IPS-NIHi7 (cell line): Measurements from ENCODE around the gene AMOT.
A peak's percentile ranks its signal among the peaks of the same experiment; 100 is the strongest.

Experiments used
- DNase-seq: peaks from one replicate; pipeline ENCODE4 v3.0.0; 2012; ENCODE audit warnings: mixed read lengths; ENCODE audit errors: extremely low spot score

AMOT gene

DNA sequence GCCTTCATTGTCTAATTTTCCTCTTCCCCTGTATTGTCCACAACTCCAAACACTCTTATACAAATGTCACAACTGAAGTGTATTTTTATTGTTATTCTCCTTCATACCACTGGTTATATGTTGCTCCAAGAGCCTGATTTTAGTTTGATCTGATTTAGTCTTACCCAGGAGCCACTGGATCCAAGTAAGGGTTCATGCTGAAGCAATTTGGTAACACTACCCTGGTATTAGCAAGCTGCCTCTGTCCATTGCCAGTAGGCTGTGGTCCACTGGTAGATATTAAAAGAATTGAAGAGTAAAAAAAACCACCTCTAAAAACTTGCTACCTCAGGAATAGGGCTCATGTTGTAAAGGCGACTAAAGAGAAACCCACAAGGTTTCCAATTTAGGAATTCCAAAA, 41.2 kb downstream of the AMOT start:
- no peak for DNase-seq

DNA sequence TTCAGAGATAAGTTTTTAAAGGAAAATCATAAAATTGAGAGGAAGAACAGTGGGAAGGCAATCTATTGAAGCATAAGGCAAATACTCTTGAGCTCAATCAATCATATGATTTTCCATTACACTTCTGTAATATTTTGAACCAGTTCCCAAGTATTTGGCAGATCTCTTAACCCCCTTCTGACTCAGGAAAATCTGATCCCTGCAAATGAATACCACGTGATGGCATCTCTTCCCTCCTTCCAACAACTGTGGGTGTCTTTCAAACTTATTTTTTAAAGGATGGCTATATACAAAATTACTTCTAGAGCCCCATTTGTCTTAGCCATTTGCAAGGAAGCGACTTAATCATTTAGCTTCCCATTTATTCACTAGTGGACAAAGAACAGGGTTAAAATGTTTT, 41.9 kb downstream of the AMOT start:
- DNase-seq: no peak

DNA sequence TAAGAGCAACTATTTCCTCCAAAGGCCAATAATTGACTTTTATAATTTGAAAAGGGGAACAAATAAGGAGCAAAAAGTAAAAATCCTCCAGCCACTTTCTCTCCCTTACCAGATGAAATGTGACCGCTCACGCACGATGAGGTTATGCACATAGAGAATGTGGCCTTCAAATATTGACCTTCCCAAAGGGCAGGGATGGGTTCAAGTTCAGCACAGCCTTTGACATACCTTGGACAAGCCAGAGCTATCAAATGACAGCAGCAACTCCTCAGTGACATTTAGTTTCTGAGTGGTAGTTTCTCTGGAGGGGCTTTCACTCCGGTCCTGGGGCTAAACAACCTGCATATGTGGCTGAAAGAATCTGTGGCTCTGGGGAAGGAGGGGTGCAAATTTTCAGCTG, 50.7 kb downstream of the AMOT start:
- DNase-seq: no peak

DNA sequence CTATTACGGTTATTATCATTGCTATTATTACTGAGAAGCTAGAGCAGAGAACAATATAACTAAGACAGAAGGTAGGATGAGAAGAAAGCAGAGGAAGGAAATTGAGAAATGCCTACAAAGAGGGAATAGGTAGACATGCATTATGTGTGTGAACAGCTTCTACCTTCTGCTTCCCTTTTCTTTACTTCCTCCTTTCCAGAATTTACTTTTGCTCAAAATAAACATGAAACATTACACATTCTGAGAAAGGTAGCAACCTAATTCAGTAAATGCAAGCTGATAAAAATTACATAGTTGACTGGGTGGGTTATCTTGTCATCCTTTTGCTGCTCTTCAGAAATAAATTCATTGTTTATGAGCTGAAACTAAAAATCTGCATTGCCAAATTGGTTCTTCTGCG, 54.6 kb downstream of the AMOT start:
- no peak for DNase-seq

- DNase-seq: no peak
These were observed 55.3 kb downstream of the AMOT start for GRCh38 chrX:112785344-112785743.

GRCh38 chrX:112784692-112785091, 55.9 kb downstream of the AMOT start:
- no peak for DNase-seq

- no peak for DNase-seq
These were observed 61.5 kb downstream of the AMOT start for GRCh38 chrX:112779139-112779538.

- DNase-seq: no peak
These were observed 65.9 kb downstream of the AMOT start for GRCh38 chrX:112774651-112775293.

DNA sequence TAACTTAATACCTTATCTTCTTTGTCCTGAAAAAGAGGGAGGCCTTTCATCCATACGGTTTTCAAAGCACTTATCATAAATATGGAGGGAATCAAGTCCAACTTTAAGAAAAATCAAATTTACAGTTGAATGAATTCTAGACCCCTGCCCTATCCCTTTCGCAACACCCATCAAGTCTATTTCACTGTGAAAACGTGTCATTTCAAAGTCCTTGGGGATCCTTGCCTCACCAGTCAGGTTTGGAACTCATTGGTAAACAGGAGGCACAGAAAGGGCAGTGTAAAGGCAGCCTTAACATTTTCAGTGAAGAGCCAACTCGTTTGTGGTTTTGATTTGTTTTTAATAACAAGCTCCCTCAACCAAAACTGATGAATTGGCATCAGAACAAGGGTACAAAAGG, 66.5 kb downstream of the AMOT start:
- DNase-seq: no peak

- DNase-seq: no peak
These were observed 71.6 kb downstream of the AMOT start for GRCh38 chrX:112769034-112769433.

DNA sequence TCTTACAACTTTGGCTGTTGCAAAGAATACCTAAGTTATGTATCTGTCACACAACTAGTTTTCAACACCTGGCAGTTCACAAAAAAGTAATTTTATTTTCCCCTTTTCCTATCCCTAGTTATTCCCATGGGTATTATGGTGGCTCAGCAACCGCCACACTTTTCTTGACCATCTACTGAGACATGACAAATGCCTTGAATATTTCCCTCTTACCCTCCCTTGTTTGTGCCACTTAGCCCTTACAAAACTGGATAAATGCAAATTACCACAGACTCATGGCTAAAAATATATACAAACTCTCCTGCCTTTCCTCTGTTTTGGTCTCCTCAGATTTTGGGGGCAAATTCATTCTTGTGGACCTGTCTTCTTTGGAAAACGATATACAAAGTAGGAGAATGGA, 72.1 kb downstream of the AMOT start:
- DNase-seq: no peak

DNA sequence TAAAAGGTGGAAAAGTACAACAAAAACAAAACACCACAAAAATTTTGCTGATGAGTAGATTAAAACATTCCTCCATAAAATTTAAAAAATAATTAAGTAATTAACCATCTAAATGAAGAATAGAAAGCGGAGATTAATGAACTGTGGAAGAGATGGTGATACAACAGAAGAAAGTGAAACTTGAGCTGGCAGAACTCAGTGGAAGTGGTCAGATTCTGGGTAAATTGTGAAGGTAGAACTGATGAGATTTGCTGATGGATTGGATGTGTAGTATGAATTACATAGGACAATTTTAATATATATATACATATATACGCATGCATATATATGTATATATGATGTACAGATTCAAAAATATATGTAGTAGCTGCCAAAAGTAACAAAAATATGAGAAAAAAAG, 73.9 kb downstream of the AMOT start:
- DNase-seq: no peak

DNA sequence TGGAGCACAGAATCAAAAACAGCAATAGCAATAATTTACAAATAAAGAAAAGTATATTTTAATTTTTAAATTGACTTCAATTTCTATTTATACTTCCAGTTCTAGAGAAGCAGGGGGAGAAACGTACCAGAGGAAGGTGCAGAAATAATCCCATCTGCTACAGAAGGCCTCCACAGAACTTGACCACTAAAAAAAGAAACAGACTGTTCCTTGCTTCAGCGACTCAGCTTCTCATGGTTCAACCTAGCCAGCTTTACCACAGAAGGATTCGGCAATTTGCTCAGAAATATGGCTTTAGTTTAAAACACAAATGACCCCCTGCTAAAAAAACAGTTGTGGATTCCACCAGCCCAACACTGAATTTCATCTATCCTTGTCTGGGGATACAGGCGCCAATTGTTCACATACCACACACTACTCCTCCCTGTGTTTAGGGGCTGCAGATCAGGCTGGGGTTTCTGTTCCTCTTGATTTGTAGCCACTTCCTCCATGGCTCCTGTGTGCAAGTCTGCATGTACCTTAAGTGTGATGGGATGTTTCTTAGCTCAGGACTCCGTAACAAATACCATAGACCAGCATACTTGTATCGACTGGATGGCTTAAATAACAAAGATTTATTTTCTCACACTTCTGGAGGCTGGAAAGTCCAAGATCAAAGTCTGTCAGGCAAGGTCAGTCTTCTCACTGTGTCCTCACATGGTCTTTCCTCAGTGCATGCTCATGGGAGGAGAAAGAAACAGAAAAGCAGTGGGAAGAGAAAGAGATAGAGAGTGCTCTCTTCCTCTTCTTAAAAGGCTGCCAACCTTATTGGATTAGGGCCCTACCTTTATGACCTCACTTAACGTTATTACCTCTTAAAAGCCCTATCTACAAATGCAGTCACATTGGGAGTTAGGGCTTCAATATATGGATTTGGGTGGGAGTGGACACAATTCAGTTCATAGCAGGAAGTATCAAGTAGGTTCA, 79.1 kb downstream of the AMOT start:
- no peak for DNase-seq

- DNase-seq: no peak
These were observed 79.9 kb downstream of the AMOT start for GRCh38 chrX:112760697-112761096.

DNA sequence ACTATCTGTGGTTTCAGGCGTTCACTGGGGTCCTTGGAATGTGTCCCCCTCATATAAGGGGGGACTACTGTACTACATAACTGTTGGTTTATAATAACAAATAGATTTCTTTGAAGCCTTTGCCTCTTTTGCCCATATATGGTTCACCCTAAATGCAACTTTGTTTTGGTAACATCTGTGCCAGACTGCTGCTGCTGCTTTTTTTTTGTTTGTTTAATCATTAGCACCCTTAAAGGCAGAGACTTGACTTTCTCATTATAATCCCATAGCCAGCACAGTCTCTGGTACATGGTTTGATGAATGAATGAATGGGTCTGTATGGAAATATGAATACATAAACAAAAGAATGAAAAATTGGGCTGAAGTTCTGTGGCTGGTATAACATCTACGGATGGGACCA, 80.7 kb downstream of the AMOT start:
- no peak for DNase-seq

DNA sequence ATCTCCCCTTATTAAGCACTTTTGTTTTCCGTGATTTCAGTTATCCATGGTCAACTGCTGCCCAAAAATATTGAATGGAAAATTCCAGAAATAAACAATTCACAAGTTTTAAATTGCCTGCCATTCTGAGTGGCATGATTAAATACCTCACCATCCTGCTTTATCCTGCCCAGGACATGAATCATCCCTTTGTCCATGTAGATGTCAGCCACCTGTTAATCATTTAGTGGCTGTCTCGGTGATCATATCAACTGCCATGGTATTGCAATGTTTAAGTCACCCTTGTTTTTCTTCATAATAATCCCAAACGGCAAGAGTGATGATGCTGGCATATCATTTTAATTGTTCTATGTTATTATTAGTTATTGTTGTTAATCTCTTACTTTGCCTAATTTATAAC, 81.1 kb downstream of the AMOT start:
- no peak for DNase-seq

DNA sequence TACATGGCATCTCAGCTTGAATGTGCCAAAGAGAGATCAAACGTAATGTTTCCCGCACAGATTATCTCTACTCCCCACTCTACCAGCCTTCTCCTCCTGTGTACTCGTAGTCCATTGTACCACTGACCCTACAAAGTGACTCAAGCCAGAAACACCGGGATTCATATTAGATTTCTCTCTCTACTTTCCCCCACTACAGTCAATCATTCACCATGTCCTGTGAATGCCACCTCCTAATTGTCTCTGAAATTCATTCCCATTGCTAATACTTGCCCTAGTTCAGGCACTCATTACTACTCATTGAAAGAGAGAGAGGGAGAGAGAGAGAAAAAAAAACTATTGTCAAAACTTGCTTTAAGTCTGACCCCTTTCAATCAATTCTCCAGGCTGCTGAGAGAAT, 82.7 kb downstream of the AMOT start:
- DNase-seq: no peak

- no peak for DNase-seq
These were observed 87.5 kb downstream of the AMOT start for GRCh38 chrX:112753116-112753515.

DNA sequence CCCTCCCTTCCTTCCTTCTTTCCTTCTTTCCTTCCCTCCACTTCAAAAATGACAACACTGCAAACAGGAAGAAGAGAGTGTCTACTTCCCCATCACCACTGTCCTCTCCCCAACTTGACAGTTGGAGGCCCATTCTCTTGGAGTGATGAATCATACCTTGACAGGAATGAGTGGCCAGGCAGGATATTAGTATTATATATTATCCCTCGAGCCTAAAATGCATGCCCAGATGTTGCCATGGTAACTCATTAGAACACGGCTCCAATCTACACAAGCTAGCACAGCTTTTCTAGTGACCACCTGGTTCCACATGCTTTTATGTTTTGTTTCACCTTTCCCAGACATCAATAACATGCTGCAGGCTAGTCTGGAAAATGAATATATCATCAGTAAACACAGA, 89.6 kb downstream of the AMOT start:
- no peak for DNase-seq

- DNase-seq: peak; percentile 15
These were observed 93.6 kb downstream of the AMOT start for GRCh38 chrX:112746812-112747595.

- no peak for DNase-seq
These were observed 102.1 kb downstream of the AMOT start for GRCh38 chrX:112738347-112739033.

- no peak for DNase-seq
These were observed 104.3 kb downstream of the AMOT start for GRCh38 chrX:112736310-112736709.
